Measurements from ENCODE around the gene REEP6.

REEP6 gene

GRCh38 chr19:1483131-1483978 lies 7.6 kb upstream of the REEP6 start:
- TF ChIP-seq TAF1 (IDR thresholded peaks at IDR 0.05; ENCODE audit: borderline replicate concordance, insufficient read depth, low read length) (no peak), SIN3A (IDR thresholded peaks at IDR 0.05; ENCODE audit: borderline replicate concordance, insufficient read depth, low read length) (no peak), FOXP2 (optimal IDR thresholded peaks at IDR 0.05; ENCODE audit: borderline replicate concordance, extremely low read depth, extremely low read length, insufficient read depth) (no peak), REST (IDR thresholded peaks at IDR 0.05; ENCODE audit: insufficient read depth in 1 of 2, low read depth in 2 of 2, low read length in 2 of 2) (no peak), POLR2AphosphoS5 (IDR thresholded peaks at IDR 0.05; ENCODE audit: low read depth, low read length) (no peak)

- TF ChIP-seq TAF1 (IDR thresholded peaks at IDR 0.05; ENCODE audit: borderline replicate concordance, insufficient read depth, low read length) (no peak), SIN3A (IDR thresholded peaks at IDR 0.05; ENCODE audit: borderline replicate concordance, insufficient read depth, low read length) (no peak), POLR2AphosphoS5 (IDR thresholded peaks at IDR 0.05; ENCODE audit: low read depth, low read length) (no peak), FOXP2 (optimal IDR thresholded peaks at IDR 0.05; ENCODE audit: borderline replicate concordance, extremely low read depth, extremely low read length, insufficient read depth) (no peak), REST (IDR thresholded peaks at IDR 0.05; ENCODE audit: insufficient read depth in 1 of 2, low read depth in 2 of 2, low read length in 2 of 2) (no peak)
These were observed 7.0 kb upstream of the REEP6 start for GRCh38 chr19:1483979-1484428.

- no peak for TF ChIP-seq POLR2AphosphoS5 (IDR thresholded peaks at IDR 0.05; ENCODE audit: low read depth, low read length)
- TF ChIP-seq FOXP2 (optimal IDR thresholded peaks at IDR 0.05; ENCODE audit: borderline replicate concordance, extremely low read depth, extremely low read length, insufficient read depth): no peak
- no peak for TF ChIP-seq REST (IDR thresholded peaks at IDR 0.05; ENCODE audit: insufficient read depth in 1 of 2, low read depth in 2 of 2, low read length in 2 of 2)
- no peak for TF ChIP-seq TAF1 (IDR thresholded peaks at IDR 0.05; ENCODE audit: borderline replicate concordance, insufficient read depth, low read length)
- TF ChIP-seq SIN3A (IDR thresholded peaks at IDR 0.05; ENCODE audit: borderline replicate concordance, insufficient read depth, low read length): no peak
These were observed 4.0 kb upstream of the REEP6 start for GRCh38 chr19:1486720-1487575.

GRCh38 chr19:1487576-1488281 lies 3.3 kb upstream of the REEP6 start:
- TF ChIP-seq FOXP2 (optimal IDR thresholded peaks at IDR 0.05; ENCODE audit: borderline replicate concordance, extremely low read depth, extremely low read length, insufficient read depth): no peak

- no peak for TF ChIP-seq REST (IDR thresholded peaks at IDR 0.05; ENCODE audit: insufficient read depth in 1 of 2, low read depth in 2 of 2, low read length in 2 of 2)
- no peak for TF ChIP-seq FOXP2 (optimal IDR thresholded peaks at IDR 0.05; ENCODE audit: borderline replicate concordance, extremely low read depth, extremely low read length, insufficient read depth)
- no peak for TF ChIP-seq TAF1 (IDR thresholded peaks at IDR 0.05; ENCODE audit: borderline replicate concordance, insufficient read depth, low read length)
- TF ChIP-seq POLR2AphosphoS5 (IDR thresholded peaks at IDR 0.05; ENCODE audit: low read depth, low read length): no peak
- TF ChIP-seq SIN3A (IDR thresholded peaks at IDR 0.05; ENCODE audit: borderline replicate concordance, insufficient read depth, low read length): no peak
These were observed 2.7 kb upstream of the REEP6 start for GRCh38 chr19:1488282-1488601.
